B cell (primary cell): ENCODE data around the gene HACD2.

Experiments used
- CTCF ChIP-seq: fragments of 200-600 bp; IDR thresholded peaks from one replicate; pipeline ENCODE4 v1.8.0; 2022; ENCODE audit warnings: antibody characterized with exemption, mild to moderate bottlenecking
- EZH2 ChIP-seq: IDR thresholded peaks from 2 replicates; pipeline ENCODE4 v1.6.1; 2012; ENCODE audit warnings: borderline replicate concordance, low read depth, mild to moderate bottlenecking, moderate library complexity, low read length; ENCODE audit not compliant: insufficient read depth, poor library complexity, severe bottlenecking

GRCh38 chr3:123457841-123458240 lies 127.0 kb downstream of the HACD2 start:
- no peak for TF ChIP-seq EZH2
- TF ChIP-seq CTCF = no peak
